Measurements from ENCODE around the gene RESF1.

- no peak for TF ChIP-seq ZNF274 (IDR thresholded peaks at IDR 0.05; ENCODE audit: low read depth, low read length)
- no peak for TF ChIP-seq SUZ12 (IDR thresholded peaks at IDR 0.05; ENCODE audit: extremely low read depth, insufficient read depth, insufficient read length)
These were observed 4.0 kb upstream of the RESF1 start for GRCh38 chr12:31954925-31955858.

Data from NT2/D1 (cell line).